ENCODE measurements around the gene NEDD4L. TPM values are rescaled to one million over a fixed set of nuclear protein-coding genes. Genes with fewer than 3 reads are reported as not detected.
A peak's percentile ranks its signal among the peaks of the same experiment; 100 is the strongest.

The NEDD4L gene
- total RNA-seq, 1 donor from 2014 or later = 99.5 TPM

DNA sequence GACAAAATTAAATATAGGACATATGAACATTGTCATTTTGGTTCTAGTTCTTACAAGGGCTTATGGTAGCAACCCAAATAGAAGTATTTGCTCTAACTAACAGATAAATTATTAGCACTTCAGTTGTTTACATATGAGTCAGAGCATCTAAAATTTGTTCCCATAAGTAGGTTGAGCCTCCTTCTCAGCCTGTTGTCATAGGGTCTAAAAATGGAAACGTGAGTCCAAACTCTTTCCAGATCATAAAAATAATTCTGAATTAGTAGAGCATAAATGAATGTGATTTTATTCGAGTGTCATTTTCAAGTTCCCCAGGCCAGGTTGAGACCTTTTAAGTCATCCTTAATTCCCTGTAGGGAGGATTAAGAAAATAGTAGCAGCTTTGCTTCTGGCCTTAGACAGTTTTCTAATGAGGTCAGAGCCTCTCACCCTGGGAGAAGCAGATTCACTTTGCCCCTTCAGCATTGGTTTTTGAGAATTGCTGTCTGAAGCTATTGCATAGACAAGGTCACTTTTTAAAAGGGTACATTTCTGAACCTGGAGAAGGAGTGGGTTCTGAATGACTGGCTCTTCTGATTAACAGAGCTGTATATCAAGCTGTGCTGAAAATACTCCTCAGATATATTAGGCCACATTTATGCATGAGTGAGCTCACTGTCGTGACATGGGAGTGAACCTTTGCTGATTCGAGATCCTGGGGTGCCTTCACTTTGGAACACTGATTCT, 164.3 kb downstream of the NEDD4L start:
- DNase-seq (ENCODE audit: low spot score) = no peak

- DNase-seq (ENCODE audit: low spot score) = no peak
Measured at GRCh38 chr18:58209326-58209725, 165.3 kb downstream of the NEDD4L start.

GRCh38 chr18:58211510-58211909, 167.5 kb downstream of the NEDD4L start:
- DNase-seq (ENCODE audit: low spot score) = no peak

DNA sequence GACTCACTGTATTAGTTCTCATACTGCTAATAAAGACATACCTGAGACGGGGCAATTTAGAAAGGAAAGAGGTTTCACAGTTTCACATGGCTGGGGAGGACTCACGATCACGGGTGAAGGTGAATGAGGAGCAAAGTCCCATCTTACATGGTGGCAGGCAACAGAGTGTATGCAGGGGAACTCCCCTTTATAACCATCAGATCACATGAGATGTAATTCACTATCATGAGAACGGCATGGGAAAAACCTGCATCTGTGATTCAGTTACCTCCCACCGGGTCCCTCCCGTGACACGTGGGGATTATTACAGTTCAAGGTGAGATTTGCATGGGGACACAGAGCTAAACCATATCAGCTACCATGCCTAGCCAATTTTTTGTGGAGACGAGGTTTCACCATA, 168.2 kb downstream of the NEDD4L start:
- DNase-seq (ENCODE audit: low spot score) = no peak

DNA sequence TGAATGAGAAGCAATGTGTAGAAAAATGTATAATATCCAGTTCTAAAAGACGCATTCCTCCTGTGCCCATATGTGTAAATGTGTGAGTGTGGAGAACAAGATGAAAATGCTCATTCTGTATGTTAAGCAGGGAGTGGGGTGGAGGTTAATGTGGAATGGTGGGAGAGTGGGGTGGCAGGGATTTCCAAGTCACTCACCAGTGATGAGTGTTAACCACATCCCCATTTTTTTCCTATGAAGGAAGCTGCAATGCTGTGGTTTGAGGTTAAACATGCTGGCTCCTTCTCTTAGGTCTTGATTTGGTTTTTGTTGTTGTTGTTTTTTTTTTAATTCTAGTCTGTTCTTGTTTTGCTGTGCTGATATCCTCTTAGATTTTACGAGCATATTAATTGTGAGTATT, 169.4 kb downstream of the NEDD4L start:
- DNase-seq (ENCODE audit: low spot score) = no peak

DNA sequence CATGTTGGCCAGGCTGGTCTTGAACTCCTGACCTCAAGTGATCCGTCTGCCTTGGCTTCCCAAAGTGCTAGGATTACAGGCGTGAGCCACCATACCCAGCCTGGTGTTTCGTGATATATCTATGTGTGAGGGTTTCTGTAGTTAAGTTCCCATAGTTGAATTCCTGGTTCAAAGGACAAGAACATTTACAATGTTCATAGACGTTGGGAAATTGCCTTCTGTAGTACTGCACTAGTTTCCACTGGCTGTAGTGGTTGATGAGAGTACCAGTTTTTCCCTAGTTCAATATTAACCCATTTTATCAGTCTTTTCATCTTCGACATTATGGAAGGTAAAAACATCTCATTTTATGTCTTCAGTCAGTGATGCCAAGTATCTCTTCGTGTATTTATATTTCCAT, 171.0 kb downstream of the NEDD4L start:
- DNase-seq (ENCODE audit: low spot score) = no peak

DNA sequence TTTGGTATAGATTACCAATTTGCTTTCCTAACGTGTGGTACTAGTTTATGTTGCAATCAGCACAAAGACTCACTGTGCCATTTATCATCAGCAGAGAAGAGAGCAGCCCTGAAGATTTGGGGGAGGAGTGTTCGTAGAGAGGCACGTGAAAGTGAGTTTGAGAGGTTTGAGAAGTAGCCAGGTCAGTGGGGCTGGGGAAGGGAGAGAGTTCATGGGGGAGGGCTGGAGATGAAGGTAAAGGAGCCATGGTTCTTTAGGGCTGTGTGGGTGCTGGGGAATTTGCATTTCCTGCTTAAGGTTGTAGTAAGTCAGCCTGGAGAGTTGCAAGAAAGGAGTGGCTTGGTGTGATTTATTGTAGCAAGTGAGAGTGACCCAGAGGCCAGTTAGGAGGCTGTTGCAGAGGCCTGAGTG, 172.1 kb downstream of the NEDD4L start:
- no peak for DNase-seq (ENCODE audit: low spot score)

- no peak for DNase-seq (ENCODE audit: low spot score)
Measured at GRCh38 chr18:58217052-58217451, 173.0 kb downstream of the NEDD4L start.

DNA sequence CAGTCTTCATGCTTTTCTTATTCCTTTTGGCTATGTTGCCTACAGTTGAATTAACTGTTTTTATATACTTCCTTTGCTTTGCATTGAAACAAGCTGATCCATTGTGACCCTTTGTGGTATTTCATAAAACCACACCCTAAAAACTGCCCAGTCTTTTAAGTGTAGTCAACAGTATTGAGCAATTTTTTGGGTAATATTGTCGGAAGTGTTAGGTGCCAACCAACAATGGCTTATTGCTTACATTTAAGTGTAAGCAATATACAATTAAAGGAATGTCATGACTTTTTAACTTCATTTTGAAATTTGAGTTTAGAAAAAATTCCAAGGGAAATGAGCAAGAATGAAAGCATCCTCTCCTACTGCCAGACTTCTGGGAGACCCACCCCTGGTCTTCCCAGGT, 174.1 kb downstream of the NEDD4L start:
- no peak for DNase-seq (ENCODE audit: low spot score)

GRCh38 chr18:58221060-58221725, 177.2 kb downstream of the NEDD4L start:
- DNase-seq (ENCODE audit: low spot score) = peak; percentile 73

- DNase-seq (ENCODE audit: low spot score) = no peak
Measured at GRCh38 chr18:58222432-58223125, 178.6 kb downstream of the NEDD4L start.

DNA sequence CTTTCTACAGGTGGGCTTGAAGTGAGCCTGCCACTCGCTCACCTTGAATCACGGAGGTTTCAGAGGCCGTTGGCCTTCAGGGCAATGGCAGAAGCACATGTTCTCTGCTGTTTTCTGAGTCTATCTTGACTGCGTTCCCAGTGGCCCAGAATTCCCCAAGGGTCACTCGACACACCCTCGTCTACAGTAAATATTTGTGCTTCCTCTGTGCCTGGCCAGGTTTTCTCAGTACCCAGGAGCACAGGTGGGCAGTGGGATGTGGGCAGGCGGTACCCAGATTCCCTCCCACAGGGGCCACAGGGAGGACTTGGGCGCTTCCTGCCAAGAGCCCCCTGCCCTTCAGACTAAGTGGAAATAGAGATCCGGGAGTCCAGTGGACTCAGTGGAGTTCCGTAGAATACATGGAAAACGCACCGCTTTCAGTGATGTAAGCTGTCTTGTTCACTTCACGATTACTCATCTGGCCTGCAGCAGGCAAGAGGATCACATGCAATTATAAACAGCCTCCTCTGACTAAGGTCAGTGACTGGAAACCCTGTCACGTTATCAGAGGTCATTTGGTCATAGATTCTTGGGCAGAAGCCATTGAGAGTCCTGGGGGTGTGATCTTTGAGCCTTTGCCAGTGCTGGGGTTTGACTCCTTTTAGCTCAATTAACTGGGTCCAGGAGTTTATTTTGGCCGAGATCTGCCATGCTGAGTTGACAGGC, 179.8 kb downstream of the NEDD4L start:
- DNase-seq (ENCODE audit: low spot score) = peak; percentile 82

DNA sequence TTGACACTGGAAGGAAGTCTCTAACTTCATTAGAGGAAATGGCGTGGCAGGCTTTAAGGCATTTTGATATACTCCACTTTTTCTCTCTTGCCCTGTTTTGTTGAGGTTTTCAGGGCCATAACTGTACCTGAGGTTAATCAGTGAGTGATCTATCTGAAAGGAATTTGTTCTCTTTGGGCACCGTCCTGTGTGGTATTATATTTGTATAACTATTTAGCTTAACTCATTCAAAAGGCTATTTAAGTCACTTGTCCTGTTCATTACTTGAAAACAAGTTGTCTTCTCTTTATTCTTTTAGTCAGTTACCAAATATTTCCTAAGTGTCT, 180.4 kb downstream of the NEDD4L start:
- no peak for DNase-seq (ENCODE audit: low spot score)

DNA sequence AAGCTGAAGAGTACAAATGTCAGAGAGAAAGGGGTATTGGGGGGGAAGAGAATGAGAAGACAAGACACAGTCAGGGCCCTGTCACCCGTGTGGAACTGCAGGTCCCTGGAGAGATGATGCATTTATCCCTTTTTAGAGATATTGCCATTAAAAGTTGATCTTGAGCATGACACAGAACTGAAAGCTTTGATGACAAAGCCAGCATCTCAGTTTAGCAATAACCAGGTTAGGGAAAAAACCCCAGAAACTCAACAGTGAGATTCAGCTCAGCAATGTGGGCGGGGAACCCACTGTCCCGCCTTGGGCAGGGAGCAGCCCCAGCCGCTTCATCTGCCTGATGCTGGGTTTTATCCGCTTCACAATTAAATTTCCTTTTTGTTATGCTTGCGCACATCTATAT, 181.1 kb downstream of the NEDD4L start:
- DNase-seq (ENCODE audit: low spot score) = no peak

- no peak for DNase-seq (ENCODE audit: low spot score)
Measured at GRCh38 chr18:58226429-58226828, 182.4 kb downstream of the NEDD4L start.

GRCh38 chr18:58227361-58227930, 183.4 kb downstream of the NEDD4L start:
- DNase-seq (ENCODE audit: low spot score) = no peak

DNA sequence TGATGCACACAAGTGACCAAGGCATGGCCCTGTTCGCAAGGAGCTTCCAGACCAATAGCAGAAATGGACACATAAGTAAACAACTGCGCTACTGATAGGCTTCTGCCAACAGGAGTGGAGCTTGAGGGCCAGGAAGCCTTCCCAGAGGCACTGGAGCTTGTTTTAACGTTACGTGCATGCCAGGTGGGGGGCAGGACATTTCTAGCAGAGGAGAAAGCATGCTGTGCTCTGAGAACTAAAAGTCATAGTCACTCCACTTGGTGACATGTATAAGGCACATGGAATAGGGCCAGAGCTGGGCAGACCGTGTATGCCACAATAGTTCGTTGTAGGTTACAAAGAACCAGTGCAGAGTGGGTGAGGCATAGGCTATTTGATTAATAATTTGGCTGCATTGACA, 184.2 kb downstream of the NEDD4L start:
- no peak for DNase-seq (ENCODE audit: low spot score)

DNA sequence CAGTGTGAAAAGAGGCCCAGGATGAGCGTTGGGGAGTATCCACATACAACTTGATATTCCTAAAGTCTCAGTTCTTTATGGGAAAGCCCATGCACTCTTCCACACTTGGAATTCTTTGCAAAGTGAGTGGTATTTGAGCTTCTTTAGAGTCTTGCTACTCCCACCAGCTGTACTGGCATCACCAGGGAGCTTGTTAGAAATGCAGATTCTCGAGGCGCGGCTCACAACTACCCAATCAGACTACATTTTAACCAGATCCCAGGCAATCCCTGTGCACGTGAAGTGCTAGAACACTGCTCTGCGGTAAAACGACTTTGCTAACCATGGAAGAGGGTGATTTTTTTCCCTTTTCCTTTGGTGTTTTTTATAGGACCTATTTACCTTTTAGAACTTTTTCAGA, 184.7 kb downstream of the NEDD4L start:
- no peak for DNase-seq (ENCODE audit: low spot score)

- no peak for DNase-seq (ENCODE audit: low spot score)
Measured at GRCh38 chr18:58229162-58229561, 185.1 kb downstream of the NEDD4L start.

DNA sequence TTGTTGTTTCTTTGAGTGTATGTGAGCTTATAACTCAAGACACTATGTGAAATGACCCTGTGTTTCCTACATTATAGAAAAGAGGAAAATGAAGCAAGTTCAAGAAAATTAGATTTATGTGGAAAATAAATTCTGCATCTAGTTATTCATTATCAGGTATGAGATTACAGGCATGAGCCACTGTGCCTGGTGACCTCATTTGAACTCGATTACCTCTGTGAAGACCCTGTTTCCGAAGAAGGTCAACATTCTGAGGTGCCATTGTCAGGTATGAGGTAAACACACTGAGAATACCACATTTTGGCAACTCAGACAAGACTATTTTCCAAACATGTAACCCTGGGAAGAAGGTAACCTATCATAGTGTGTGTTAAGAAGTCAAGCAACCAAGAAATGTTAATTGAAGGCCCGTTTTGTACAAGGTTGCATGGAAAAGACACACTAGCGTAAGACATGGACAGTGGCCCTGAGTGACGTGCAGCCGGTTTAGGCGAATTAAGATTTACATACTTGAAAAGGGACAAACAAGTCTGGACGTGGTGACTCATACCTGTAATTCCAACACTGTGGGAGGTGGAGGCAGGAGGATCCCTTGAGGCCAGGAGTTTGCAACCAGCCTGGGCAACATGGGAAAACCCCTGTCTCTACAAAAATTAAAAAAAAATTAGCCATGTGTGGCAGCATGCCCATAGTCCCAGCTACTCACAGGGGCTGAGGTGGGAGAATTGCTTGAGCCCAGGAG, 186.6 kb downstream of the NEDD4L start:
- peak; percentile 48 for DNase-seq (ENCODE audit: low spot score)

DNA sequence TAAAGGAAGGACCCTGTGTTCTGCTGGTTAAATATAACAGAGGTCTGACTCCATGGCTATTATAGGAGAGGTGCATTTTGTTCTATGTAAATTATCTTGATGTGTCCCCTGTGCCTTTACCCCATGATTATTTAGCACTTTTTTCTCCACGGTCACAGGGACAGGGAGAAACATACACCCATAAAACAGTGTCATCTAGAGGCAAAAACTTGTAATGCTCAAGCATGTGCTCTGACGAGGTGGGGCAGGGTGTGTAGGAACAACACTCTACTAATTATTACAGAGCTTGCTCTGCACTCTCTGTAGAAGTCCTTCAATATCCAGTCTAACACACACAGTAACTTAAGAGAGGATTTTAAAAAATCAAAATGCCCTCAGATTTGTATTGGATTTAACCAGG, 187.9 kb downstream of the NEDD4L start:
- no peak for DNase-seq (ENCODE audit: low spot score)

Measured in mucosa of gallbladder (tissue), 1 donor.